ENCODE data around the gene TBX6. TPM values are rescaled to one million over a fixed set of nuclear protein-coding genes. Genes with fewer than 3 reads are reported as not detected.

TBX6 gene
- total and polyA plus RNA-seq, 10 of the 15 experiments (the other 5 are each of a cell fraction or from before 2014, with no cell fraction given) = 0.08 to 0.90 (median 0.31) TPM; not detected in 2

- TF ChIP-seq HSF1 (IDR thresholded peaks at IDR 0.05; ENCODE audit: low read depth, low read length) (no peak), MTA2 (IDR thresholded peaks at IDR 0.05; ENCODE audit: low read depth) (no peak; the same call in 1 of the 2 replicates), ZNF592 (IDR thresholded peaks at IDR 0.05) (no peak), MYB (IDR thresholded peaks at IDR 0.05; ENCODE audit: borderline replicate concordance, low read depth, low read length) (no peak), MEF2A (IDR thresholded peaks at IDR 0.05; ENCODE audit: insufficient read depth, low read depth, low read length) (no peak), SMAD5 (IDR thresholded peaks at IDR 0.05; ENCODE audit: low read depth) (no peak), ZNF622 (IDR thresholded peaks at IDR 0.05) (no peak), ESRRA (IDR thresholded peaks at IDR 0.05; ENCODE audit: low read length) (no peak), NFXL1 (IDR thresholded peaks at IDR 0.05; ENCODE audit: borderline replicate concordance) (no peak), CBFB (IDR thresholded peaks at IDR 0.05; ENCODE audit: low read depth) (no peak), ZZZ3 (IDR thresholded peaks at IDR 0.05; ENCODE audit: control insufficient read depth, insufficient read length, low read depth) (no peak), ZBED1 (IDR thresholded peaks at IDR 0.05; ENCODE audit: borderline replicate concordance) (no peak), NKRF (conservative IDR thresholded peaks at IDR 0.05) (peak; percentile 82), ELK1 (IDR thresholded peaks at IDR 0.05; ENCODE audit: low read depth, low read length) (no peak; the same call in 1 of the 2 replicates), RCOR1 (conservative IDR thresholded peaks at IDR 0.05; ENCODE audit: low read depth, low read length) (no peak), IKZF1 (conservative IDR thresholded peaks at IDR 0.05) (peak; percentile 77), HDAC2 (IDR thresholded peaks at IDR 0.05) (no peak)
Observed at GRCh38 chr16:30096105-30096861, 4.6 kb upstream of the TBX6 start, which contains the start of gene YPEL3 (continued).

All from GM12878 (cell line).